Omental fat pad (tissue), 4 donors: ENCODE results near the gene BCR. TPM values are rescaled to one million over a fixed set of nuclear protein-coding genes. Genes with fewer than 3 reads are reported as not detected.

Source experiments
- ATAC-seq: fragments of 150-250 bp; one replicate; pipeline ENCODE4 v1.9.1; 2016; ENCODE audit warnings: mild to moderate bottlenecking, moderate library complexity; ENCODE audit not compliant: low FRiP score
- DNase-seq: peaks from one replicate; pipeline ENCODE4 v3.0.0-alpha.2; 2019; ENCODE audit warnings: low spot score
- CTCF ChIP-seq, 3 donors: fragments of 450-650 bp; IDR thresholded peaks; one replicate each; pipeline ENCODE4 v1.5.1; 2016 to 2017; ENCODE audit warnings: antibody characterized with exemption in 3 of 3, mild to moderate bottlenecking in 3 of 3, moderate library complexity in 2 of 3
- total RNA-seq, 4 donors: library from RNA; depleted of rRNA; stranded (reverse); fragments of >200 nt; gene quantifications; one replicate each; pipeline ENCODE4 v1.1.0, GENCODE V29; 2016

BCR gene
- total RNA-seq, 4 donors from 2014 or later = 34.8 to 128 (median 51.4) TPM

- no peak for ATAC-seq
- no peak for DNase-seq
- no peak for TF ChIP-seq CTCF (IDR thresholded peaks at IDR 0.05)
Measured at GRCh38 chr22:23287136-23288095, 107.1 kb downstream of the BCR start.

GRCh38 chr22:23288301-23289129 is 108.2 kb downstream of the BCR start:
- TF ChIP-seq CTCF (IDR thresholded peaks at IDR 0.05) = no peak
- ATAC-seq (no peak), DNase-seq (no peak)

- ATAC-seq (no peak), DNase-seq (no peak)
- TF ChIP-seq CTCF (IDR thresholded peaks at IDR 0.05) = no peak
Measured at GRCh38 chr22:23289130-23289503, 108.8 kb downstream of the BCR start.

DNA sequence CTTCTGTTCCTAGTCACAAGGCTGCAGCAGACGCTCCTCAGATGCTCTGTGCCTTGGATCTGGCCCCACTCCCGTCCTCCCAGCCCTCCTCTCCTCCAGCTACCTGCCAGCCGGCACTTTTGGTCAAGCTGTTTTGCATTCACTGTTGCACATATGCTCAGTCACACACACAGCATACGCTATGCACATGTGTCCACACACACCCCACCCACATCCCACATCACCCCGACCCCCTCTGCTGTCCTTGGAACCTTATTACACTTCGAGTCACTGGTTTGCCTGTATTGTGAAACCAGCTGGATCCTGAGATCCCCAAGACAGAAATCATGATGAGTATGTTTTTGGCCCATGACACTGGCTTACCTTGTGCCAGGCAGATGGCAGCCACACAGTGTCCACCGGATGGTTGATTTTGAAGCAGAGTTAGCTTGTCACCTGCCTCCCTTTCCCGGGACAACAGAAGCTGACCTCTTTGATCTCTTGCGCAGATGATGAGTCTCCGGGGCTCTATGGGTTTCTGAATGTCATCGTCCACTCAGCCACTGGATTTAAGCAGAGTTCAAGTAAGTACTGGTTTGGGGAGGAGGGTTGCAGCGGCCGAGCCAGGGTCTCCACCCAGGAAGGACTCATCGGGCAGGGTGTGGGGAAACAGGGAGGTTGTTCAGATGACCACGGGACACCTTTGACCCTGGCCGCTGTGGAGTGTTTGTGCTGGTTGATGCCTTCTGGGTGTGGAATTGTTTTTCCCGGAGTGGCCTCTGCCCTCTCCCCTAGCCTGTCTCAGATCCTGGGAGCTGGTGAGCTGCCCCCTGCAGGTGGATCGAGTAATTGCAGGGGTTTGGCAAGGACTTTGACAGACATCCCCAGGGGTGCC is 109.8 kb downstream of the BCR start:
- TF ChIP-seq CTCF (IDR thresholded peaks at IDR 0.05) = peak in 2 of 3 donors; percentile 43 to 49
- ATAC-seq = peak; percentile 38
- no peak for DNase-seq

DNA sequence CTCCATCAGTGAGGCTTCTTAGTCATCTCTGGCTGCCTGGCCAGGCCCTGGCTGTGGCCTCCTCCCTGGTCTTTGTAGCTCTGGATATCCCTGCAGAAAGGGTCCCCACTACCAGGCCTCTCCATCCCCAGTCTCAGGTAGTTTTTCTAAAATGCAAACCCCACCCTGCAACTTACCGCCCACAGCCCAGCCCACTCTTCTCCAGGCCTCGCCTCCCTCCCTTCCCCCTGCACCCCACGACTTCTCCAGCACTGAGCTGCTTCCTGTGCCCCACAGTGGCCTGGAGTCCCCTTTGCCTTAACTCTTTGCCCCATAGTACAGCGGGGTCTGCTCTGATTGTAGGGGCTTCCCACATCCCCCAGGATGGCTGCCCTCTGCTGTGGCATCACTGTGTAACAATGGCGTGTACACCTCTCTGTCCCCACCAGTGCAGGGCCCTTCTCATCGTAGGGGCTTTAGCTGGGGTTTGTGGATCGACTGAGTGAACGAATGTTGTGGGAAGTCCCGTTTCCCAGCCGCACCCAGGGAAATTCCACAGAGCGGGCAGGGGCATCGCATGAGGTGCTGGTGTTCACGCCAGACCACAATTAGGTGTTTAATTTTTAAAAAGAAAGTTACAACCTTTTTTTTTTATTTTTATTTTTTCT is 111.6 kb downstream of the BCR start:
- ATAC-seq (no peak), DNase-seq (no peak)
- TF ChIP-seq CTCF (IDR thresholded peaks at IDR 0.05) = no peak
